Lower leg skin (tissue), 3 donors: ENCODE results near the gene EGF.

Experiments
- CTCF ChIP-seq, 3 donors: fragments of 450-650 bp; IDR thresholded peaks; one replicate each; pipeline ENCODE4 v1.5.1; 2016; ENCODE audit warnings: antibody characterized with exemption in 3 of 3, mild to moderate bottlenecking in 3 of 3, moderate library complexity in 2 of 3
- POLR2A ChIP-seq, 2 donors: fragments of 450-650 bp; IDR thresholded peaks; one replicate each; pipeline ENCODE4 v1.6.1; 2016 to 2017; ENCODE audit warnings: antibody characterized with exemption in 2 of 2, mild to moderate bottlenecking in 1 of 2, moderate library complexity in 1 of 2

- TF ChIP-seq CTCF (IDR thresholded peaks at IDR 0.05), result no peak
- no peak for TF ChIP-seq POLR2A (IDR thresholded peaks at IDR 0.05)
Observed at GRCh38 chr4:109872065-109872464, 40.6 kb upstream of the EGF start.
